Measurements from ENCODE around the gene POLR3E.

DNA sequence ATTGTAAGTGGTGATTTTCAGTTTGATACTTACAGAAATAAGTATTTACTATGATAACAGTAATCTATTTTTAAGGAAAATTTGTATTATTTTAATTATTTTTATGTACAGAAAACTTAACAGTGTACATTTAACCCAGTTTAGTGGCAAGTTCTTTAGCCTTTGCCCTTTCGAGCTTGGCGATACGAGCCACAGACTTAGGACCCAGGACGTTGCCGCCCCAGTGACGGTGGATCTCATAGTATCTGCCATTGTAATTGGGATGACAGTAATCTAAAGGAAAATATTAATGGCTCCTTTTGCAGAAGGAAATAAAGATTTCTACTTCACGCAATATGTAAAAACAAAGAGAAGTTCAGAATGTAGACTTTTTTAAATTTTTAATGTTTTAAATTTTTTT is 82.4 kb downstream of the POLR3E start:
- no peak for TF ChIP-seq POLR2A (IDR thresholded peaks at IDR 0.05)
- TF ChIP-seq, protein P1, sequence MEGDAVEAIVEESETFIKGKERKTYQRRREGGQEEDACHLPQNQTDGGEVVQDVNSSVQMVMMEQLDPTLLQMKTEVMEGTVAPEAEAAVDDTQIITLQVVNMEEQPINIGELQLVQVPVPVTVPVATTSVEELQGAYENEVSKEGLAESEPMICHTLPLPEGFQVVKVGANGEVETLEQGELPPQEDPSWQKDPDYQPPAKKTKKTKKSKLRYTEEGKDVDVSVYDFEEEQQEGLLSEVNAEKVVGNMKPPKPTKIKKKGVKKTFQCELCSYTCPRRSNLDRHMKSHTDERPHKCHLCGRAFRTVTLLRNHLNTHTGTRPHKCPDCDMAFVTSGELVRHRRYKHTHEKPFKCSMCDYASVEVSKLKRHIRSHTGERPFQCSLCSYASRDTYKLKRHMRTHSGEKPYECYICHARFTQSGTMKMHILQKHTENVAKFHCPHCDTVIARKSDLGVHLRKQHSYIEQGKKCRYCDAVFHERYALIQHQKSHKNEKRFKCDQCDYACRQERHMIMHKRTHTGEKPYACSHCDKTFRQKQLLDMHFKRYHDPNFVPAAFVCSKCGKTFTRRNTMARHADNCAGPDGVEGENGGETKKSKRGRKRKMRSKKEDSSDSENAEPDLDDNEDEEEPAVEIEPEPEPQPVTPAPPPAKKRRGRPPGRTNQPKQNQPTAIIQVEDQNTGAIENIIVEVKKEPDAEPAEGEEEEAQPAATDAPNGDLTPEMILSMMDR (IDR thresholded peaks at IDR 0.05): no peak
